HEK293 (cell line): ENCODE results near the gene FANCC.

Source experiments
- CTCF ChIA-PET: fragments of 350-600 bp; formaldehyde crosslinking; extraction: SDS; loops from one replicate; lab custom pipeline; 2021; ENCODE audit warnings: antibody characterized with exemption; lab: Yijun Ruan, JAX
- POLR2A ChIA-PET: fragments of 300-600 bp; formaldehyde crosslinking; extraction: SDS; loops from one replicate; lab custom pipeline; 2020; ENCODE audit warnings: antibody characterized with exemption, inconsistent platforms; lab: Yijun Ruan, JAX
- H3K27ac ChIP-seq: fragments of 200-500 bp; sonication (Bioruptor generic); 2 replicates; pipeline ENCODE4 v1.5.1; 2014; ENCODE audit warnings: low read depth, low read length, control low read depth, inconsistent platforms; ENCODE audit errors: extremely low read depth
- H3K36me3 ChIP-seq, 2 experiments: fragments of 200-500 bp in 1 of 2; sonication (Bioruptor generic) in 1 of 2; 1 replicate in 1 of 2; 2 replicates in 1 of 2; pipeline ENCODE4 v1.5.1; 2014 to 2017; ENCODE audit warnings: inconsistent platforms in 2 of 2, low read length in 2 of 2; ENCODE audit not compliant: control insufficient read depth in 2 of 2, insufficient read depth in 1 of 2
- H3K4me1 ChIP-seq: fragments of 200-500 bp; sonication (Bioruptor generic); 2 replicates; pipeline ENCODE4 v1.5.1; 2014; ENCODE audit warnings: mild to moderate bottlenecking, low read length, inconsistent platforms; ENCODE audit not compliant: control insufficient read depth, insufficient read depth
- H3K4me3 ChIP-seq: 2 replicates; pipeline ENCODE4 v1.5.1; 2011; ENCODE audit warnings: low read depth, mild to moderate bottlenecking, control low read depth, low read length, moderate library complexity
- H3K9me3 ChIP-seq: fragments of 200-500 bp; sonication (Bioruptor generic); 2 replicates; pipeline ENCODE4 v1.5.1; 2014; ENCODE audit warnings: low read depth, low read length, inconsistent platforms; ENCODE audit not compliant: control insufficient read depth, insufficient read depth
- AEBP2 ChIP-seq: fragments of 450-650 bp; formaldehyde crosslinking; IDR thresholded peaks from 2 replicates; pipeline ENCODE4 v1.5.1; 2016; ENCODE audit warnings: missing biosample characterization, missing genetic modification characterization, borderline replicate concordance
- ATF2 ChIP-seq: fragments of 450-650 bp; formaldehyde crosslinking; IDR thresholded peaks from 2 replicates; pipeline ENCODE4 v1.5.1; 2016; ENCODE audit warnings: missing biosample characterization, missing genetic modification characterization, low read depth
- ELK4 ChIP-seq: IDR thresholded peaks from 2 replicates; pipeline ENCODE4 v1.6.1; 2011; ENCODE audit warnings: mild to moderate bottlenecking, low read depth, low read length, borderline replicate concordance
- GLIS1 ChIP-seq: fragments of 450-650 bp; formaldehyde crosslinking; IDR thresholded peaks from 2 replicates; pipeline ENCODE4 v1.5.1; 2016; ENCODE audit warnings: missing biosample characterization, missing genetic modification characterization
- GLIS2 ChIP-seq: fragments of 450-650 bp; formaldehyde crosslinking; IDR thresholded peaks from 2 replicates; pipeline ENCODE4 v1.5.1; 2016; ENCODE audit warnings: missing biosample characterization, missing genetic modification characterization
- OSR2 ChIP-seq: fragments of 450-650 bp; formaldehyde crosslinking; IDR thresholded peaks from 2 replicates; pipeline ENCODE4 v1.5.1; 2016; ENCODE audit warnings: missing biosample characterization, missing genetic modification characterization
- PRDM10 ChIP-seq: fragments of 450-650 bp; formaldehyde crosslinking; IDR thresholded peaks from 2 replicates; pipeline ENCODE4 v1.5.1; 2016; ENCODE audit warnings: missing biosample characterization, missing genetic modification characterization
- PRDM4 ChIP-seq: fragments of 450-650 bp; formaldehyde crosslinking; IDR thresholded peaks from 2 replicates; pipeline ENCODE4 v1.5.1; 2017; ENCODE audit warnings: missing biosample characterization, missing genetic modification characterization
- SP2 ChIP-seq: fragments of 450-650 bp; formaldehyde crosslinking; IDR thresholded peaks from 2 replicates; pipeline ENCODE4 v1.5.1; 2016; ENCODE audit warnings: missing biosample characterization, missing genetic modification characterization
- ZNF169 ChIP-seq: fragments of 450-650 bp; formaldehyde crosslinking; IDR thresholded peaks from 2 replicates; pipeline ENCODE4 v1.5.1; 2016; ENCODE audit warnings: missing biosample characterization, missing genetic modification characterization
- ZNF184 ChIP-seq: fragments of 450-650 bp; IDR thresholded peaks from 2 replicates; pipeline ENCODE4 v1.5.1; 2018; ENCODE audit warnings: missing biosample characterization, mild to moderate bottlenecking, missing genetic modification characterization
- ZNF24 ChIP-seq: fragments of 450-650 bp; formaldehyde crosslinking; IDR thresholded peaks from 2 replicates; pipeline ENCODE4 v1.5.1; 2016; ENCODE audit warnings: missing biosample characterization, missing genetic modification characterization
- ZNF354C ChIP-seq: fragments of 450-650 bp; formaldehyde crosslinking; IDR thresholded peaks from 2 replicates; pipeline ENCODE4 v1.5.1; 2016; ENCODE audit warnings: missing biosample characterization, missing genetic modification characterization, low read depth, borderline replicate concordance
- ZNF394 ChIP-seq: fragments of 450-650 bp; formaldehyde crosslinking; IDR thresholded peaks from 2 replicates; pipeline ENCODE4 v1.5.1; 2016; ENCODE audit warnings: missing biosample characterization, missing genetic modification characterization, mild to moderate bottlenecking, moderate library complexity, borderline replicate concordance
- ZNF548 ChIP-seq: fragments of 450-650 bp; formaldehyde crosslinking; IDR thresholded peaks from 2 replicates; pipeline ENCODE4 v1.5.1; 2016; ENCODE audit warnings: missing biosample characterization, missing genetic modification characterization
- ZNF560 ChIP-seq: fragments of 450-650 bp; formaldehyde crosslinking; IDR thresholded peaks from 2 replicates; pipeline ENCODE4 v1.5.1; 2017; ENCODE audit warnings: missing biosample characterization, missing genetic modification characterization, borderline replicate concordance
- ZNF624 ChIP-seq: fragments of 450-650 bp; formaldehyde crosslinking; IDR thresholded peaks from 2 replicates; pipeline ENCODE4 v1.5.1; 2017; ENCODE audit warnings: missing biosample characterization, missing genetic modification characterization
- ZNF639 ChIP-seq: fragments of 450-650 bp; formaldehyde crosslinking; IDR thresholded peaks from 2 replicates; pipeline ENCODE4 v1.5.1; 2016; ENCODE audit warnings: missing biosample characterization, missing genetic modification characterization
- ZNF677 ChIP-seq: fragments of 450-650 bp; IDR thresholded peaks from 2 replicates; pipeline ENCODE4 v1.5.0; 2018; ENCODE audit warnings: missing biosample characterization, mild to moderate bottlenecking, missing genetic modification characterization, moderate library complexity

FANCC gene

GRCh38 chr9:95100071-95100627, 217.4 kb downstream of the FANCC start:
- POLR2A ChIA-PET: no interaction called here
- CTCF ChIA-PET: interaction anchor here (0.7 to 1.5 kb wide), 3 partner anchors 27 to 51 kb away, joined by 3 to 6 read pairs (median 3); no protein-coding TSS in a partner anchor
- peaks cover 0 to 26% of the 10 kb centered on the region in 2 experiments; a peak in 1 of 3 replicates for H3K36me3 ChIP-seq
- no peaks in the 10 kb centered on the region for H3K9me3 ChIP-seq
- H3K27ac ChIP-seq: no peak overlapping the region
- H3K4me3 ChIP-seq: no peak overlapping the region
- TF ChIP-seq ZNF624 (tag by site-specific recombination) (no peak), PRDM10 (tag by site-specific recombination) (no peak), ZNF548 (tag by site-specific recombination) (no peak), ZNF184 (tag by site-specific recombination) (no peak), GLIS2 (tag by site-specific recombination) (no peak), ZNF639 (tag by site-specific recombination) (no peak), ZNF560 (tag by site-specific recombination) (no peak), ZNF354C (no peak), SP2 (tag by site-specific recombination) (no peak), ZNF24 (tag by site-specific recombination) (no peak), GLIS1 (tag by site-specific recombination) (no peak), ZNF394 (no peak), AEBP2 (tag by site-specific recombination) (no peak), ZNF677 (tag by site-specific recombination) (no peak)
- H3K4me1 ChIP-seq: no peaks in the 10 kb centered on the region

- POLR2A ChIA-PET: no interaction called here
- Histone ChIP-seq H3K9me3 (no peaks in the 10 kb centered on the region), H3K36me3 (peaks cover 0 to 26% of the 10 kb centered on the region in 2 experiments; a peak in 1 of 3 replicates), H3K4me1 (no peaks in the 10 kb centered on the region), H3K27ac (no peak overlapping the region), H3K4me3 (no peak overlapping the region)
- CTCF ChIA-PET: interaction anchor here (0.7 to 1.5 kb wide), 2 partner anchors 27 to 31 kb away, joined by 3 to 6 read pairs; no protein-coding TSS in a partner anchor
- no peak for TF ChIP-seq PRDM4 (tag by site-specific recombination)
- no peak for TF ChIP-seq ELK4
- TF ChIP-seq ATF2: no peak
- TF ChIP-seq ZNF169: no peak
- no peak for TF ChIP-seq OSR2 (tag by site-specific recombination)
Observed at GRCh38 chr9:95099321-95100070, 218.0 kb downstream of the FANCC start.
